Inflammatory macrophage (primary cell): ENCODE results near the gene EYS.

ENCODE experiments used
- DNase-seq, 2 donors: peaks; one replicate each; pipeline ENCODE4 v3.0.0-alpha.2; 2020 to 2022

The EYS gene

DNA sequence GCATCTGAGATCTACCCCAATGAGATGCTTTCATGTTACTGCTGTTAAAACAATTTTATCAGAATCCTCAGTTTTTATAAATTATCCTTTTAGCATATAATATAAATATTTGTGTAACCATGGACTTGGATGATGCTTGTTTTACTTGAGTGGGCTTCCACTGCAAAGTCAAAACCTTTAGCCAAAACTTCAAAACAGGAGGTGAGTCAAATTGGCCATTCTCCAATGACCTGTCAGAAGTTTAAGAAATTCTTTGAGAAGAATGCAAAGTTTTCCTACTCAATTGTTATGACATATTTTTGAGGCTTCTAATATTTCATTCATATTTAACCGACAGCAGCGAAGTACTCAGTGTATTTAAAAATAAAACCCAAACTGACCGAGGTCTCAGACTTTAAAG, 507.9 kb downstream of the EYS start:
- no peak for DNase-seq

GRCh38 chr6:65191471-65191870, 515.6 kb downstream of the EYS start:
- no peak for DNase-seq

DNA sequence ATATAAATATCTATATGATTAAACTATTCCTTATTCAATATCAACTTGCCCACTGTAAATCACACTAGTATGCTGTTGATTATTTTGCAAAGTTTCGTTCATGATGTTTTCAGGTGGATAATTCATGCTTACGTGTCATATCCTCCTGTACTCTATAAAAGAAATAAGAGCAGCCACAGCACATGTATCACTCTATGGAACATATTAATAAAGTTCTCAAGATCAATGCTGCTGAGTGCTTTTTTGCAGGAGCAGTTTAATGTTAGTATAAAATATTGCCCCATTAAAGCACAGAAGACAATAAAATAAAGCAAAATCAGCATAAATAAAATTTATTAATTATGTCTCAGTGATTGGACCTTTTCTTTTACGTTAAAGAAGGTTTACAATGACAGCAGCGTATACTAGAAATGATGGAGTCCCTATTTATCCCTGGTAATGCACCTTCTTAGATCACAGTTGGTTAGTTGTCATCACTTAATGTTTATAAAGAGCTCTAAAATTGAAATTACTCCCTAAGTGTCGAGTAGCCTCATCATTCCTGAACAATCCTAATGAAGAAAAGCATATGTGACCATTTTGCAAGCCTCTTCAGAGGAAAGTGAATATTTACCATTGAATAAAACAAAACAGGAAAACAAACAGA, 517.7 kb downstream of the EYS start:
- DNase-seq = no peak

GRCh38 chr6:65186826-65187225, 520.2 kb downstream of the EYS start:
- no peak for DNase-seq

DNA sequence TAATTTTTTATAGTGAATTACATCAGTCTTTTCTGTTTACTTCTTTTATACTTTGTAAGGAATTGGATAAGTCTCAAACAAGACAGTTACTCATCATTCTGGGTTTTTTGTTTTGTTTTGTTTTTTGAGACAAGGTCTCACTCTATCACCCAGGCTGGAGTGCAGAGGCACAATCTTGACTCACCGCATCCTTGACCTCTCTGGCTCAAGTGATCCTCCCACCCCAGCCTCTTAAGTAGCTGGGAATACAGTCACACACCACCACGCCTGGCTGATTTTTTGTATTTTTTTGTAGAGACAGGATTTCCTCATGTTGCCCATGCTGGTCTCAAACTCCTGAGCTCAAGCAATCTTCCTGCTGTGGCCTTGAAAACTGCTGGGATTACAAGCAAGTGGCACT, 524.3 kb downstream of the EYS start:
- no peak for DNase-seq

DNA sequence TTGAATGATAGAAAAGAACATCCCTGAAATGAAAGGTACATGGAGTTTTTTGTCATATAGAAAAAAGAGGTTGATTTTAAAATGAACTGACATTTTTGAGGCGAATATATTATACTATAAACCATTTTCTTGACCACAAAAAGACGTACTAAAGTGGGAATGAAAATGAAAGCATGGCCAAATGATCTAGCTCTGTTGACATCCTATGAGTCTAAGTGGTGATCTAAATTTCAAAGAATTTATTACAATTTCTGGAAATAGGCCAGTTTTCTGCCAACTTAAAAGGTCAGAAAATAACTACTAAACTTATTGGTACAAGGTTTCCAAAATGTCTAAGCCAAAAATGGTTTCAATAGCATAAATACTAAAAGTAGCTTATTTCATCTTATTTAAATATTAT, 536.8 kb downstream of the EYS start:
- DNase-seq = no peak

DNA sequence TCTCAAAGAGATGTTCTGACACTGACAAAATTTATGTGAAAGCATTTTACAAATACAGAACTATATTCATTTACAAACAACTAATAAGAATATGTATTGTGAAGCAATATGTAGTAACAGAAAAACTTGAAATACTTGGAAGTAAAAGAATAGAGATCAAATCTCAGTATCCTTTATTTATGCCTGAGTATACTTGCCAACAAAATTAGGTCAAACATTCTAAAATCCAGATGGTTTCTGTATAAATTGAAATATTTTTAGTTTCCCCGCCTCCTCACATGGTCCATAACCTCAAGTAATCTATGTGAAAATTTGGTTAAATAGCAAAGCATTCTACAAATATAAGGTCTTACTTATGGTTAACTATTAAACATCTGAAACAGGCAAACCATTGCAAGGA, 545.4 kb downstream of the EYS start:
- no peak for DNase-seq

DNA sequence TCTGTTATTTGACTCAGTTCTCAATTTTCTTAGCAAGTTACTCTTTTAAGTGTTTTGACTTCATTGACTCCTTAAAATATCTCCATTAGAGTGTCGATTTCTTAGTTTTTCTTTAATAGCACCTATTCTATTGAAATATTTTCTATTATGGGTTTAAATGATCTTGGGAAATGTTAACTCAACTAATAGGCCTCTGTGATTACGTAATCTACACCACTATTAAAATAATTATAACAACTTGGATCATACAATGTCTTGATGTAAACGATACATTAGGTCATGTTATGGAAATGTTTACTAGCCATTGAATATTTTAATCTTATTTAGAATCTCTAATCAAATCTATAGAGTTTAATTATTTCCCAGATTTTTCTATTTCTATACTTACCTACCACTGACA, 550.0 kb downstream of the EYS start:
- no peak for DNase-seq

DNA sequence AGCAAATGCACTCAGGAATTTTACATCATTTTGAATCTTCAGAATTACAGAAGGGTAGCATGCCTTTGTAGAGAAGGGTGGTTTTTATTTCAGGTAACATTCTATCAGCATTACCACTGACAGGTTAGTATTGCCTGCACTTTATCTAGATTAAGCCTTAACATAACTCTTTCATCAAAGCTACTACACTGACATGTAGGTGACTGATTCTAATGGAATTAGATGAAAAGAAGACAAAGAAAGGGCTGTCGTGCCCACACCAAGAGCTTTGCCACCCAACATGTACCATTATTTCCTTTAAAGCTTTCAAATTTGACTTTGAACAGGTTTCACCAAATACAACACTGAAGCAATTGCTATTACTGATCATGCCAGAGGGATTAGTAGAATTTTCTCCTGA, 551.9 kb downstream of the EYS start:
- DNase-seq = no peak

- DNase-seq = no peak
These were observed 557.2 kb downstream of the EYS start for GRCh38 chr6:65149841-65150240.

DNA sequence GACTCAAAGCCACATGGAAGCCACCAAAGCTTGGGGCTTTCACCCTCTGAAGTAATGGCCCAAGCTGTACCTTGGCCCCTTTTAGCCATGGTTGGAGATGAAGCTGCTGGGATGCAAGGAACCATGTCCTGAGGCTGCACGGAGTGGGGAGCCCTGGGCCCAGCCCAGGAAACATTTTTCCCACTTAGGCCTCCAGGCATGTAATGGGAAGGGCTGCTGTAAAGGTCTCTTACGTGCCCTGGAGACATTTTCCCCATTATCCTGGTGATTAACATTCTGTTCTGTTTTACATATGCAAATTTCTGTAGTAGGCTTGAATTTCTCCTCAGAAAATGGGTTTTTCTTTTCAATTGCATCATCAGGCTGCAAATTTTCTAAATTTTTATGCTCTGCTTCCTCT, 558.2 kb downstream of the EYS start:
- no peak for DNase-seq

- DNase-seq = no peak
These were observed 571.5 kb downstream of the EYS start for GRCh38 chr6:65135567-65135966.

DNA sequence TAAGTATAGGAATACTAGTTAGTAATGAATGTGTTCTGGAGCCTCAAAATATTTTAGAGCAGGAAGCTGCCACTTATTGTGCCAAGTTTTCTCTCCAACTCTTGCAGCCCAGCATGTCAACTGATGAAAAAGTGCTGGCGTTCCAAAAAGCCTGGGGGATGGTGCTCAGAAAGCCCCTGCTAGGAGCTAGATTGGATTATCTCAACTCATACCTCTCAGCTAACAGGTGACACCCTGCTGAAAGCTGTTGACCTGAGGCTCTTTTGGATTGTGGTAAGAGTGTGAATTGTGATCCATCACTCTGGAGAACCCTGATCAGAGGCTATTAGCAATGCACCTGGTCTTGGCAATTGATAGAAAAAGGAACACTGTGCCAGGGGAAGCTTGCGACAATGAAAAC, 580.4 kb downstream of the EYS start:
- DNase-seq = no peak

GRCh38 chr6:65123521-65123920, 583.5 kb downstream of the EYS start:
- DNase-seq = no peak

DNA sequence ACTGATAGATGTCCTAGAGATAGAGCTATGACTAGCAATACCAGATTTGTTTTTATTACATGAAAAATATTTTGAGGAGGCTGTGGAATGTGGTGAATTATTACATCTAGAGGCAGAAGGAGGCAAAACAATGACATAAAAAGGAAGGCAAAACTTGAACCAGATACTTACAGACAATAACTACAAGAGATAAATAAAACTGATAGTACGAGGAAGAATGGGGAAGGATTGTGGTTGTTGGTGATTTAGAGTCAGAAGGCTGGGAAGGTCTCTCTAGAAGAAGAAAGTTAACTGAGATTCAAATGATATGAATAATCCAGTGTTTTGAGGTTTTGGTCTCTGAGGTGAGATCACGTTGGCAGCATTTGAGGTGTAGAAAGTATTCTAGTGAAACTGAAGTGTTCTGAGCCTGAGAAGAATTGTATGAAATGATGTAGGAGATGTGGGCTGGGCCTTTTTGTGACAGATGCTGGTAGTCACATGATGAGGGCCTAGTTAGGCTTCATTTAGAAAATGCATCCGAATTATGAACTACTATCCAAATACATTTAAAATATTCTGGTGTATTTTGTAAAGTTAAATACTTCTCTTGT, 589.1 kb downstream of the EYS start:
- no peak for DNase-seq

DNA sequence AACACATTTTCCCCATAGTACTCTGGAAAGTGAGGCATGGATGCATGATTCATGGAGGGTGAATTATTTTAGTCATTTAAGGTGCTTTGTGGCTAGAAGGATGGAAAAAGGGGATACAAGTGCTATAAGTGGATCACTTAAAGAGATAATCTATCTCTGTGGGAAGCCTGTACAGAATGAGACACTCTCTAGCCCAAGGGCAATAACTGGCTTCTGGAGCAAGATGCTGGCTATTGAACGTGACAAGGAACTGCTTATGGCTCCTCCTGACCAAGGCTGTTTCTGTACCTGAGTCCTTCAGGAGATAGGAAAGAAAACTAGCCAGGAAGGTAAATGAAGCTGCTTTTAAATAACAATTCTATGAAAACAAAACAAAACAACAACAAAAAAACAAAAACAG, 590.7 kb downstream of the EYS start:
- DNase-seq = no peak

GRCh38 chr6:65113581-65113980, 593.4 kb downstream of the EYS start:
- DNase-seq = no peak

DNA sequence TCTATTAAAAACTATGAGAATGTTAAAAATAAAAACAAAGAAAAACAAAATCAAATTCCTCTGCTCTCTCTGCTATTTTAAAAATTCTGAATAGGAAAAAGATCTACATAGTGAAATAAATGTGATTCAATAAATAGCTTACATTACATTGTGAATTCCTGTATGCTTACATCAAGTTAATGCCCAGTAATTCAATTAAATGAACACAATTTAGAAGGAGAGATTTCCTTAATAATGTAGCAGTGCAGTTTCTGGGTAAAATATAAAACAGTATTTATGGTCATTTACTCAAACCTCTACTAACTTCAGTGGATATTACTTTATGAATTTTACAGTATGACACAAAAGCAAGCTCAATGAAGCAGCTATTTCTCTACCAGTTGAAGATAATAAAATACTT, 594.6 kb downstream of the EYS start:
- no peak for DNase-seq

DNA sequence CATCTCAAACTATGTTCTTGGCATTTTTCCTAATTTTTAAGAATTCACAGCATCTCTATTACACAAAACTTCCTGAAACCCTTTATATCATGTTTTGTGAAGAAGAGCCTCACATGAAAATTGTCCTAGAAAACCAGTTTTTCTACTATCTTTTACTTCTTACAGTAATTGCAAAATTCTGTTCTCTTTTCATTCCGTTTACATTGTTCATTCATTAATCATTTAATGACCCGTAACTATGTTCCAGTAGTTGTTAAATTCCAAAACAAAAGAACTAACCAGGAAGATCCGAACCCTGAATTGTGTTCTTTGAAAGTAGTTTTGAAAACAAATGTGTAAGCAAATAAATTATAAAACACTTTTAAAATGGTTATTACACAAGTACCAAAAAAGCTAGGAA, 597.0 kb downstream of the EYS start:
- DNase-seq = no peak

GRCh38 chr6:65098349-65098748, 608.7 kb downstream of the EYS start:
- DNase-seq = no peak

GRCh38 chr6:65091561-65091960, 615.5 kb downstream of the EYS start:
- no peak for DNase-seq

GRCh38 chr6:65088575-65088974, 618.5 kb downstream of the EYS start:
- no peak for DNase-seq

- DNase-seq = no peak
These were observed 625.3 kb downstream of the EYS start for GRCh38 chr6:65081756-65082155.

- DNase-seq = no peak
These were observed 631.3 kb downstream of the EYS start for GRCh38 chr6:65075705-65076230.

DNA sequence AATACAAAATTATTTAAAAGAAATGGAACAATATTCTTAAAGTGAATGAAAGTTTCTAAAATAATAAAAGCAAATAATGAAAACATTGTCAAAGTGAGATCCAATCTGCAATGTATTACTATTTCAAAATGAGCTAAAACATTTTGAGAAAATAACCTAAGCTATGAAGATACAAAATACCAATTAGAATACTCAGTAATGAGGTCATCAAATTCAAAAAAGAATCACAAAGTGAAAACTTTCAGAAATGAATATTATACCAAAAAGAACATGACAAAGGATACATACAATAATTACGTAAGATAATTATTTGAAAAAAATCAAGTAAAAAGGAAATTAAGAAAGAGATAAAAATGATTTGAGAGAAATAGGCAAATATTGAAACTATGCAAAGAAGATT, 634.5 kb downstream of the EYS start:
- DNase-seq = no peak
